H1 (cell line): ENCODE results near the gene FLT1. TPM values are rescaled to one million over a fixed set of nuclear protein-coding genes. Genes with fewer than 3 reads are reported as not detected.
A peak's percentile ranks its signal among the peaks of the same experiment; 100 is the strongest.

Experiments used
- CTCF ChIA-PET: fragments of 300-600 bp; sonication (Branson Sonifier 250); formaldehyde crosslinking; loops from one replicate; lab custom pipeline; 2021; ENCODE audit not compliant: partially characterized antibody; lab: Charles Lee
- POLR2A ChIA-PET: fragments of 300-600 bp; sonication (Branson Sonifier 250); formaldehyde crosslinking; loops from one replicate; lab custom pipeline; 2021; ENCODE audit warnings: inconsistent platforms; ENCODE audit not compliant: partially characterized antibody; lab: Charles Lee
- DNase-seq, 2 experiments: peaks; one replicate each; pipeline versions ENCODE4 v3.0.0 to v3.0.0-alpha.2; 2010 to 2022; ENCODE audit warnings: low spot score in 2 of 2, low read depth in 1 of 2, mixed read lengths in 1 of 2
- FAIRE-seq: peaks from 2 replicates; lab custom pipeline; 2011; peaks lifted over from hg19 to GRCh38; lab: Jason Lieb, UNC
- H2AFZ ChIP-seq: 2 replicates; pipeline ENCODE4 v1.8.1; 2012; ENCODE audit warnings: low read length, inconsistent platforms
- H2AK5ac ChIP-seq: 2 replicates; pipeline ENCODE4 v1.6.1; 2013; ENCODE audit warnings: low read depth, low read length
- H2BK120ac ChIP-seq: replicated peaks from 2 replicates; pipeline ENCODE3; 2013; ENCODE audit warnings: low read depth, low read length, inconsistent platforms
- H2BK12ac ChIP-seq: 2 replicates; pipeline ENCODE4 v1.6.1; 2013; ENCODE audit warnings: low read depth, low read length
- H2BK15ac ChIP-seq: 2 replicates; pipeline ENCODE4 v1.6.1; 2013; ENCODE audit warnings: low read length
- H2BK20ac ChIP-seq: 2 replicates; pipeline ENCODE4 v1.6.1; 2013; ENCODE audit warnings: low read length
- H2BK5ac ChIP-seq: 2 replicates; pipeline ENCODE4 v1.6.1; 2013; ENCODE audit warnings: low read depth, low read length
- H3K14ac ChIP-seq: 2 replicates; pipeline ENCODE4 v1.6.1; 2013; ENCODE audit warnings: inconsistent platforms; ENCODE audit not compliant: insufficient read length
- H3K18ac ChIP-seq: 2 replicates; pipeline ENCODE4 v1.6.1; 2013; ENCODE audit warnings: low read length; ENCODE audit errors: extremely low read depth
- H3K23ac ChIP-seq: 2 replicates; pipeline ENCODE4 v1.6.1; 2013; ENCODE audit warnings: inconsistent platforms; ENCODE audit not compliant: insufficient read length
- H3K23me2 ChIP-seq: 2 replicates; pipeline ENCODE4 v1.6.1; 2013; ENCODE audit warnings: low read depth, low read length
- H3K27ac ChIP-seq: 2 replicates; pipeline ENCODE4 v1.6.1; 2011; ENCODE audit warnings: low read depth, low read length, inconsistent platforms
- H3K27me3 ChIP-seq, 4 experiments: replicated peaks in 1 of 4; 1 replicate in 1 of 4; 2 replicates in 3 of 4; pipeline versions ENCODE4 v1.6.1 to v1.8.1; 2011 to 2013; ENCODE audit warnings: low read length in 3 of 4, mild to moderate bottlenecking in 3 of 4, inconsistent platforms in 2 of 4, mixed read lengths in 2 of 4, moderate library complexity in 1 of 4; ENCODE audit not compliant: control insufficient read depth in 3 of 4, insufficient read depth in 3 of 4; ENCODE audit errors: extremely low read depth in 1 of 4
- H3K36me3 ChIP-seq, 4 experiments: 2 replicates each; pipeline versions ENCODE4 v1.6.1 to v1.8.1; 2011 to 2013; ENCODE audit warnings: mild to moderate bottlenecking in 4 of 4, low read length in 3 of 4, moderate library complexity in 2 of 4, control low read depth in 1 of 4, inconsistent platforms in 1 of 4; ENCODE audit not compliant: insufficient read depth in 4 of 4, control insufficient read depth in 2 of 4
- H3K4ac ChIP-seq: replicated peaks from 2 replicates; pipeline ENCODE3; 2013; ENCODE audit warnings: low read length, low read depth, mixed read lengths, inconsistent platforms; ENCODE audit not compliant: insufficient read length
- H3K4me1 ChIP-seq, 4 experiments: replicated peaks in 1 of 4; 1 replicate in 1 of 4; 2 replicates in 3 of 4; pipeline versions ENCODE4 v1.6.1 to v1.8.1; 2011 to 2013; ENCODE audit warnings: low read length in 3 of 4, inconsistent platforms in 2 of 4, mixed read lengths in 1 of 4; ENCODE audit not compliant: insufficient read depth in 4 of 4, control insufficient read depth in 3 of 4
- H3K4me2 ChIP-seq, 2 experiments: 2 replicates each; pipeline versions ENCODE4 v1.6.1 to v1.8.1; 2011 to 2013; ENCODE audit warnings: low read depth in 2 of 2, low read length in 2 of 2, control low read depth in 1 of 2, inconsistent platforms in 1 of 2, mild to moderate bottlenecking in 1 of 2; ENCODE audit not compliant: insufficient read depth in 1 of 2
- H3K4me3 ChIP-seq, 4 experiments: fragments of 200-600, 300-600 bp in 1 of 4; sonication (generic), shearing (Covaris generic), sonication (Bioruptor Twin) in 1 of 4; 2 replicates each; pipeline versions ENCODE4 v1.5.1 to v1.8.1; 2011 to 2016; ENCODE audit warnings: low read length in 4 of 4, low read depth in 3 of 4, control low read depth in 2 of 4, inconsistent platforms in 2 of 4, mild to moderate bottlenecking in 2 of 4, mixed read lengths in 1 of 4, moderate library complexity in 1 of 4; ENCODE audit not compliant: insufficient read depth in 2 of 4; ENCODE audit errors: extremely low read depth in 1 of 4
- H3K56ac ChIP-seq: replicated peaks from 2 replicates; pipeline ENCODE3; 2013; ENCODE audit warnings: low read depth, mild to moderate bottlenecking, mixed read lengths, low read length, inconsistent platforms; ENCODE audit not compliant: insufficient read length
- H3K79me1 ChIP-seq: 2 replicates; pipeline ENCODE4 v1.6.1; 2013; ENCODE audit warnings: low read depth, low read length, control low read depth
- H3K79me2 ChIP-seq, 2 experiments: 2 replicates each; pipeline versions ENCODE4 v1.6.1 to v1.8.1; 2012 to 2013; ENCODE audit warnings: low read length in 2 of 2, mild to moderate bottlenecking in 2 of 2, inconsistent platforms in 1 of 2; ENCODE audit not compliant: insufficient read depth in 2 of 2, control insufficient read depth in 1 of 2
- H3K9ac ChIP-seq, 4 experiments: replicated peaks in 1 of 4; 1 replicate in 1 of 4; 2 replicates in 3 of 4; pipeline versions ENCODE4 v1.6.1 to v1.8.1; 2011 to 2013; ENCODE audit warnings: low read depth in 3 of 4, low read length in 3 of 4, control low read depth in 2 of 4, mild to moderate bottlenecking in 2 of 4, moderate library complexity in 2 of 4, inconsistent platforms in 1 of 4; ENCODE audit errors: extremely low read depth in 1 of 4
- H3K9me3 ChIP-seq, 2 experiments: 2 replicates each; pipeline versions ENCODE4 v1.6.1 to v1.8.1; 2012 to 2013; ENCODE audit warnings: mild to moderate bottlenecking in 2 of 2, moderate library complexity in 2 of 2, control low read depth in 1 of 2, inconsistent platforms in 1 of 2, low read depth in 1 of 2, low read length in 1 of 2, mixed read lengths in 1 of 2; ENCODE audit not compliant: insufficient read depth in 2 of 2
- H4K20me1 ChIP-seq, 2 experiments: replicated peaks in 1 of 2; 2 replicates each; pipeline versions ENCODE3 to v1.8.1; 2011 to 2013; ENCODE audit warnings: inconsistent platforms in 2 of 2, low read length in 2 of 2, mild to moderate bottlenecking in 1 of 2; ENCODE audit not compliant: insufficient read depth in 2 of 2, control insufficient read depth in 1 of 2
- H4K5ac ChIP-seq: 2 replicates; pipeline ENCODE4 v1.6.1; 2013; ENCODE audit warnings: low read length, low read depth, mixed read lengths, inconsistent platforms; ENCODE audit not compliant: insufficient read length
- H4K8ac ChIP-seq: 2 replicates; pipeline ENCODE4 v1.8.0; 2013; ENCODE audit warnings: mild to moderate bottlenecking, moderate library complexity, low read length, inconsistent platforms; ENCODE audit not compliant: insufficient read depth; ENCODE audit errors: extremely low read depth
- H4K91ac ChIP-seq: replicated peaks from 2 replicates; pipeline ENCODE3; 2013; ENCODE audit warnings: low read length, mixed read lengths, inconsistent platforms; ENCODE audit not compliant: insufficient read length
- CBX5 ChIP-seq: fragments of 300-800, 300-1000 bp; sonication (generic); IDR thresholded peaks from 2 replicates; pipeline ENCODE4 v1.7.1; 2016; ENCODE audit warnings: antibody characterized with exemption, low read length, low read depth
- CREB1 ChIP-seq: IDR thresholded peaks from 2 replicates; pipeline ENCODE4 v1.6.1; 2012; ENCODE audit warnings: inconsistent platforms
- POLR2AphosphoS5 ChIP-seq: IDR thresholded peaks from 2 replicates; pipeline ENCODE4 v1.6.1; 2011; ENCODE audit warnings: low read depth, low read length
- SP1 ChIP-seq: IDR thresholded peaks from 2 replicates; pipeline ENCODE4 v1.6.1; 2011; ENCODE audit warnings: low read depth, low read length
- WGBS, 2 experiments: shearing (Covaris generic) in 1 of 2; methylation state at CpG; one replicate each; pipeline versions ENCODE4 v1.1.6 to v1.1.7; 2013 to 2015; ENCODE audit warnings: low lambda C conversion rate in 2 of 2, mixed read lengths in 2 of 2, inconsistent platforms in 1 of 2, low coverage in 1 of 2, missing lambda C conversion rate in 1 of 2; ENCODE audit not compliant: insufficient replicate concordance in 2 of 2, insufficient coverage in 1 of 2, insufficient read length in 1 of 2; ENCODE audit errors: extremely low coverage in 1 of 2, missing lambda C conversion rate in 1 of 2; 5-methylcytosine and 5-hydroxymethylcytosine counted together
- polyA plus RNA-seq, 7 experiments: library from polyadenylated mRNA; depleted of rRNA in 3 of 7; stranded (reverse) in 5 of 7; unstranded in 2 of 7; fragments of >200 nt in 5 of 7; fragments of 200-250 nt in 2 of 7; gene quantifications; 1 replicate in 5 of 7; 2 replicates in 1 of 7; 4 replicates in 1 of 7; pipeline versions ENCODE4 v1.2.1 to v1.2.3, GENCODE V29; 2011 to 2013; ENCODE audit warnings: missing spikeins in 2 of 7, mixed read lengths in 2 of 7
- total RNA-seq: library from RNA; stranded (reverse); fragmentation: NEBNext Ultra II Directional; extraction: Animal tissue kit (Norgen Biotek cat#: 25700); gene quantifications from 2 replicates; pipeline ENCODE4 v1.2.1, GENCODE V29; 2021

FLT1 gene
- total and polyA plus RNA-seq, 2 of the 8 experiments (the other 6 are each of a cell fraction or from before 2014, with no cell fraction given), result 19.7 to 90.2 TPM

DNA sequence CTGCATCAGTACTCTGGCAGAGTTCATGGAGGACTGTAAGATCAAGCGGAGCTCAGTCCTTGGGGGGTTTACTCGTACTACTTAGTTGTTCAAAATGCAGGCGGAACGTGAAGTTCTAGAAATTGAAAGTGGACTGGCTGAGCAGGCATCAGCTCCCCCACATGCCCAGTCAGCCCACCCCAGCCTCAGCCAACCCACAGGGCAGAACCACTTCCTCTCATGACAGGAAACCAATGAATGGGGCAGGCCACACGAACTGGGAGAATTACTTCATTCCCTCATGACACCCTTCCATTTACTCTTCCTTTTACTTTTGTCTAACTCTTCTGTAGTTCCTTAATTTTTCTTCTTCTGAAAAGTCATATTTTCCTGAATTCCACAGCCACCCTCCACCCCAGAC is 71.9 kb downstream of the FLT1 start:
- DNase-seq, result no peak
- H3K4me2 ChIP-seq, result no peak overlapping the region

More for the DNA sequence above, 71.9 kb downstream of the FLT1 start:
- Histone ChIP-seq H4K20me1 (no peaks in the 10 kb centered on the region), H3K56ac (peak overlapping the region; percentile 21), H3K79me2 (peaks cover 0 to 38% of the 10 kb centered on the region in 2 experiments; a peak in 2 of 4 replicates), H3K79me1 (no peaks in the 10 kb centered on the region), H3K14ac (no peak overlapping the region), H2BK12ac (0 out of 2 replicates have a peak overlapping the region, but pooled peaks have one; percentile 5), H4K8ac (no peak overlapping the region), H2BK5ac (no peak overlapping the region), H3K23ac (no peak overlapping the region), H2BK15ac (no peak overlapping the region), H2BK20ac (no peak overlapping the region), H3K27me3 (no peaks in the 10 kb centered on the region), H2AK5ac (no peak overlapping the region), H3K9me3 (no peaks in the 10 kb centered on the region), H3K9ac (no peak overlapping the region), H2AFZ (no peak overlapping the region), H3K4me3 (no peak overlapping the region), H4K5ac (no peak overlapping the region), H3K18ac (no peak overlapping the region), H3K27ac (no peak overlapping the region), H2BK120ac (no peak overlapping the region), H3K4ac (no peak overlapping the region), H4K91ac (no peak overlapping the region), H3K36me3 (peaks cover 13 to 62% (median 36%) of the 10 kb centered on the region in 4 experiments), H3K23me2 (no peaks in the 10 kb centered on the region), H3K4me1 (peaks cover 0 to 6% (median 2%) of the 10 kb centered on the region in 4 experiments; a peak in 2 of 7 replicates)
- 77% methylated on average over 5 of the region's 5 CpGs; no CpG with 5 or more reads in 1 of the 2 experiments for WGBS, 2 experiments
- POLR2A ChIA-PET, result interaction anchor here (1.0 kb wide), 1 partner anchor 21 kb away, joined by 3 read pairs; no protein-coding TSS in a partner anchor
- FAIRE-seq, result no peak
- TF ChIP-seq POLR2AphosphoS5 (no peak), SP1 (no peak), CBX5 (no peak), CREB1 (no peak)
- CTCF ChIA-PET, result interaction anchor here (0.7 to 1.3 kb wide), 2 partner anchors 25 to 214 kb away, joined by 3 to 4 read pairs; no protein-coding TSS in a partner anchor
